GM19035 (cell line): ENCODE results near the gene CCL4.
A peak's percentile ranks its signal among the peaks of the same experiment; 100 is the strongest.
"Not testable (repeated sequence)": the region's sequence is repeated elsewhere in the genome, so short reads cannot be mapped to it uniquely, and the experiment has no call there.

ENCODE experiments used
- ATAC-seq: cut with Tn5 transposase; IDR thresholded peaks from one replicate; pipeline ENCODE4 v1.9.1; 2021; ENCODE audit not compliant: unreplicated experiment

CCL4 gene

GRCh38 chr17:36115649-36115977 is 12.0 kb downstream of the CCL4 start:
- not testable (repeated sequence) for ATAC-seq

GRCh38 chr17:36117505-36118382 is 14.1 kb downstream of the CCL4 start:
- no peak for ATAC-seq

GRCh38 chr17:36118477-36119353 is 15.1 kb downstream of the CCL4 start:
- ATAC-seq, result no peak

GRCh38 chr17:36120221-36120620 is 16.6 kb downstream of the CCL4 start:
- ATAC-seq, result no peak

GRCh38 chr17:36121099-36121498 is 17.5 kb downstream of the CCL4 start:
- ATAC-seq, result not testable (repeated sequence)

- no peak for ATAC-seq
Measured at GRCh38 chr17:36123431-36123830, 19.8 kb downstream of the CCL4 start.

- no peak for ATAC-seq
Measured at GRCh38 chr17:36124879-36125824, 21.5 kb downstream of the CCL4 start.

GRCh38 chr17:36127199-36127893 is 23.7 kb downstream of the CCL4 start:
- peak; percentile 67 for ATAC-seq

GRCh38 chr17:36127911-36128310 is 24.3 kb downstream of the CCL4 start:
- ATAC-seq, result no peak

GRCh38 chr17:36128411-36128978 is 24.9 kb downstream of the CCL4 start:
- ATAC-seq, result no peak

GRCh38 chr17:36129616-36130015 is 26.0 kb downstream of the CCL4 start:
- ATAC-seq, result no peak

GRCh38 chr17:36130346-36130745 is 26.7 kb downstream of the CCL4 start:
- ATAC-seq, result no peak

- ATAC-seq, result no peak
Measured at GRCh38 chr17:36131421-36131820, 27.8 kb downstream of the CCL4 start.

- no peak for ATAC-seq
Measured at GRCh38 chr17:36131931-36132330, 28.3 kb downstream of the CCL4 start.

- ATAC-seq, result no peak
Measured at GRCh38 chr17:36132421-36132831, 28.8 kb downstream of the CCL4 start.

- no peak for ATAC-seq
Measured at GRCh38 chr17:36133602-36134236, 30.1 kb downstream of the CCL4 start.

- no peak for ATAC-seq
Measured at GRCh38 chr17:36135465-36135864, 31.8 kb downstream of the CCL4 start.

- no peak for ATAC-seq
Measured at GRCh38 chr17:36136036-36136435, 32.4 kb downstream of the CCL4 start.

- ATAC-seq, result no peak
Measured at GRCh38 chr17:36136439-36136838, 32.8 kb downstream of the CCL4 start.
